Keratinocyte (primary cell): ENCODE results near the gene CLTB. TPM values are rescaled to one million over a fixed set of nuclear protein-coding genes. Genes with fewer than 3 reads are reported as not detected.

Experiments
- DNase-seq: peaks from one replicate; pipeline ENCODE4 v3.0.0-alpha.2; 2011; ENCODE audit warnings: low read depth, missing footprints, low spot score
- FAIRE-seq: peaks from 2 replicates; lab custom pipeline; 2011; peaks lifted over from hg19 to GRCh38; lab: Jason Lieb, UNC
- H2AFZ ChIP-seq: 2 replicates; pipeline ENCODE4 v1.6.0; 2012; ENCODE audit warnings: low read length, control low read depth, inconsistent platforms; ENCODE audit not compliant: control insufficient read depth
- H3K27ac ChIP-seq: 2 replicates; pipeline ENCODE4 v1.5.1; 2011; ENCODE audit warnings: low read length; ENCODE audit not compliant: control insufficient read depth, insufficient read depth
- H3K27me3 ChIP-seq: 3 replicates; pipeline ENCODE4 v1.6.0; 2011; ENCODE audit warnings: low read length; ENCODE audit not compliant: control insufficient read depth, insufficient read depth; ENCODE audit errors: extremely low read depth
- H3K36me3 ChIP-seq, 2 experiments: 2 replicates in 1 of 2; 3 replicates in 1 of 2; pipeline ENCODE4 v1.5.1; 2011; ENCODE audit warnings: low read length in 2 of 2, mild to moderate bottlenecking in 1 of 2; ENCODE audit not compliant: control insufficient read depth in 2 of 2, insufficient read depth in 2 of 2; ENCODE audit errors: extremely low read depth in 1 of 2
- H3K4me1 ChIP-seq: 3 replicates; pipeline ENCODE4 v1.5.1; 2011; ENCODE audit warnings: low read length; ENCODE audit not compliant: control insufficient read depth, insufficient read depth; ENCODE audit errors: extremely low read depth
- H3K4me2 ChIP-seq: 3 replicates; pipeline ENCODE4 v1.6.0; 2011; ENCODE audit warnings: low read depth, low read length; ENCODE audit not compliant: control insufficient read depth, insufficient read depth; ENCODE audit errors: extremely low read depth
- H3K4me3 ChIP-seq, 3 experiments: fragments of 200-600 bp in 1 of 3; sonication (generic) in 1 of 3; 2 replicates in 2 of 3; 3 replicates in 1 of 3; pipeline ENCODE4 v1.5.1; 2011 to 2016; ENCODE audit warnings: low read length in 3 of 3, mild to moderate bottlenecking in 3 of 3, control low read depth in 2 of 3, inconsistent platforms in 1 of 3, low read depth in 1 of 3, mixed read lengths in 1 of 3, mixed run types in 1 of 3, moderate library complexity in 1 of 3; ENCODE audit not compliant: control insufficient read depth in 2 of 3, insufficient read depth in 2 of 3; ENCODE audit errors: extremely low read depth in 1 of 3
- H3K79me2 ChIP-seq: 2 replicates; pipeline ENCODE4 v1.6.0; 2012; ENCODE audit warnings: low read length; ENCODE audit not compliant: control insufficient read depth, insufficient read depth
- H3K9ac ChIP-seq: 3 replicates; pipeline ENCODE4 v1.6.0; 2011; ENCODE audit warnings: low read length; ENCODE audit not compliant: control insufficient read depth, insufficient read depth; ENCODE audit errors: extremely low read depth
- H3K9me1 ChIP-seq: 3 replicates; pipeline ENCODE4 v1.6.0; 2011; ENCODE audit warnings: low read length; ENCODE audit not compliant: control insufficient read depth, insufficient read depth; ENCODE audit errors: extremely low read depth
- H3K9me3 ChIP-seq: 2 replicates; pipeline ENCODE4 v1.5.1; 2012; ENCODE audit warnings: low read depth, low read length; ENCODE audit not compliant: control insufficient read depth
- H4K20me1 ChIP-seq: 3 replicates; pipeline ENCODE4 v1.6.0; 2011; ENCODE audit warnings: low read length; ENCODE audit not compliant: control insufficient read depth, insufficient read depth; ENCODE audit errors: extremely low read depth
- CTCF ChIP-seq, 3 experiments: IDR thresholded peaks in 1 of 3; conservative IDR thresholded peaks in 1 of 3; optimal IDR thresholded peaks in 1 of 3; 2 replicates in 2 of 3; 3 replicates in 1 of 3; pipeline versions ENCODE3 to v1.5.1; 2011; ENCODE audit warnings: low read length in 3 of 3, mild to moderate bottlenecking in 3 of 3, moderate library complexity in 2 of 3, control low read depth in 1 of 3, inconsistent platforms in 1 of 3; ENCODE audit not compliant: insufficient read depth in 2 of 3; ENCODE audit errors: extremely low read depth in 1 of 3
- EZH2 ChIP-seq: IDR thresholded peaks from one replicate; pipeline ENCODE4 v1.6.1; 2012; ENCODE audit warnings: inconsistent platforms, mild to moderate bottlenecking, low read length, moderate library complexity
- dilution Hi-C: fragments of 300-500 bp; cut with MboI; formaldehyde crosslinking; loops from one replicate; pipeline ENCODE4 v1.7.0; 2020; ENCODE audit warnings: low sequenced_read_pairs; ENCODE audit not compliant: extremely low pct_ligation_motif_present
- polyA plus RNA-seq, 5 experiments: library from polyadenylated mRNA; depleted of rRNA in 3 of 5; stranded (reverse) in 3 of 5; stranded (forward) in 1 of 5; unstranded in 1 of 5; fragments of >200 nt; gene quantifications; 1 replicate in 1 of 5; 2 replicates in 3 of 5; 3 replicates in 1 of 5; pipeline versions ENCODE4 v1.2.1 to v1.2.3, GENCODE V29; 2011 to 2012; ENCODE audit warnings: missing spikeins in 2 of 5, low read depth in 1 of 5, low replicate concordance in 1 of 5

Gene CLTB
- polyA plus RNA-seq, 1 donor (not counting 4 experiments of a cell fraction or from before 2014, with no cell fraction given) = 326 TPM

GRCh38 chr5:176356179-176356566, 60.2 kb downstream of the CLTB start:
- Histone ChIP-seq H3K4me3 (no peak overlapping the region), H3K27me3 (no peaks in the 10 kb centered on the region), H4K20me1 (peaks cover 2% of the 10 kb centered on the region), H3K79me2 (peaks cover 75% of the 10 kb centered on the region), H3K4me2 (no peak overlapping the region), H3K9me3 (no peaks in the 10 kb centered on the region), H3K9me1 (no peaks in the 10 kb centered on the region), H3K9ac (no peak overlapping the region), H2AFZ (no peak overlapping the region), H3K4me1 (peaks cover 6% of the 10 kb centered on the region), H3K27ac (no peak overlapping the region), H3K36me3 (peaks cover 26 to 30% of the 10 kb centered on the region in 2 experiments)
- TF ChIP-seq CTCF (optimal IDR thresholded peaks at IDR 0.05 in 1 of 3, IDR thresholded peaks at IDR 0.05 in 1 of 3, conservative IDR thresholded peaks at IDR 0.05 in 1 of 3; ENCODE audit: extremely low read depth in 1 of 3, insufficient read depth in 2 of 3, low read length in 3 of 3) (no peak), EZH2 (no peak)
- DNase-seq (no peak), FAIRE-seq (no peak)
- dilution Hi-C loops = no loop called here

- H2AFZ ChIP-seq = no peak overlapping the region
- no peak overlapping the region for H3K4me2 ChIP-seq
- peaks cover 26 to 32% of the 10 kb centered on the region in 2 experiments for H3K36me3 ChIP-seq
- H3K4me1 ChIP-seq = peaks cover 6% of the 10 kb centered on the region
- H3K27me3 ChIP-seq = no peaks in the 10 kb centered on the region
- dilution Hi-C loops = no loop called here
- no peak for TF ChIP-seq CTCF (optimal IDR thresholded peaks at IDR 0.05 in 1 of 3, IDR thresholded peaks at IDR 0.05 in 1 of 3, conservative IDR thresholded peaks at IDR 0.05 in 1 of 3; ENCODE audit: extremely low read depth in 1 of 3, insufficient read depth in 2 of 3, low read length in 3 of 3)
- no peak for TF ChIP-seq EZH2
- no peaks in the 10 kb centered on the region for H3K9me3 ChIP-seq
- FAIRE-seq (no peak), DNase-seq (no peak)
- H3K9me1 ChIP-seq = no peaks in the 10 kb centered on the region
- H3K4me3 ChIP-seq = no peak overlapping the region
- H3K79me2 ChIP-seq = peaks cover 72% of the 10 kb centered on the region
- H4K20me1 ChIP-seq = peaks cover 2% of the 10 kb centered on the region
- no peak overlapping the region for H3K27ac ChIP-seq
- H3K9ac ChIP-seq = no peak overlapping the region
Measured at GRCh38 chr5:176355400-176356178, 60.8 kb downstream of the CLTB start.
